Neural cell (in vitro differentiated cells): ENCODE results near the gene STAT4. TPM values are rescaled to one million over a fixed set of nuclear protein-coding genes. Genes with fewer than 3 reads are reported as not detected.

Experiments used
- H2AFZ ChIP-seq: fragments of 200-600, 300-800 bp; sonication (generic), shearing (Covaris generic); 2 replicates; pipeline ENCODE4 v1.6.0; 2014; ENCODE audit warnings: low read depth, mild to moderate bottlenecking, antibody characterized with exemption, low read length, moderate library complexity
- H3F3A ChIP-seq: fragments of 200-600 bp; shearing (Covaris generic); 2 replicates; pipeline ENCODE4 v1.6.1; 2016; ENCODE audit warnings: mild to moderate bottlenecking, moderate library complexity, mixed read lengths, antibody characterized with exemption, low read length; ENCODE audit not compliant: insufficient read depth, poor library complexity, severe bottlenecking
- H3K27ac ChIP-seq: fragments of 200-600, 300-800 bp; sonication (generic), shearing (Covaris generic); 2 replicates; pipeline ENCODE4 v1.5.1; 2014; ENCODE audit warnings: mild to moderate bottlenecking, low read length, moderate library complexity
- H3K27me3 ChIP-seq: fragments of 300-800, 200-600 bp; sonication (generic), shearing (Covaris generic); 2 replicates; pipeline ENCODE4 v1.6.0; 2014; ENCODE audit warnings: mild to moderate bottlenecking, low read depth, low read length, moderate library complexity; ENCODE audit not compliant: insufficient read depth
- H3K36me3 ChIP-seq: fragments of 300-800, 200-600 bp; sonication (generic), shearing (Covaris generic); 2 replicates; pipeline ENCODE4 v1.5.1; 2014; ENCODE audit warnings: mild to moderate bottlenecking, antibody characterized with exemption, low read length, moderate library complexity; ENCODE audit not compliant: insufficient read depth
- H3K4me2 ChIP-seq: fragments of 300-800, 200-600 bp; sonication (generic), shearing (Covaris generic); 2 replicates; pipeline ENCODE4 v1.6.0; 2014; ENCODE audit warnings: mild to moderate bottlenecking, low read length
- H3K4me3 ChIP-seq: fragments of 300-800, 200-600 bp; sonication (generic), shearing (Covaris generic); 2 replicates; pipeline ENCODE4 v1.5.1; 2014; ENCODE audit warnings: mild to moderate bottlenecking, low read length, moderate library complexity
- H3K79me2 ChIP-seq: fragments of 200-600 bp; shearing (Covaris generic); replicated peaks from 2 replicates; pipeline ENCODE4 v1.6.0; 2014; ENCODE audit warnings: mild to moderate bottlenecking, low read length, moderate library complexity; ENCODE audit not compliant: insufficient read depth
- H3K9ac ChIP-seq: fragments of 300-800, 200-600 bp; sonication (generic), shearing (Covaris generic); 2 replicates; pipeline ENCODE4 v1.6.1; 2016; ENCODE audit warnings: mild to moderate bottlenecking, low read length, mixed read lengths
- H3K9me2 ChIP-seq: fragments of 200-600 bp; shearing (Covaris generic); 2 replicates; pipeline ENCODE4 v1.6.1; 2016; ENCODE audit warnings: mild to moderate bottlenecking, low read length, mixed read lengths; ENCODE audit not compliant: insufficient read depth
- H3K9me3 ChIP-seq: fragments of 200-600, 300-800 bp; sonication (generic), shearing (Covaris generic); 2 replicates; pipeline ENCODE4 v1.6.1; 2016; ENCODE audit warnings: mild to moderate bottlenecking, mixed run types, low read length, moderate library complexity, mixed read lengths
- H4K20me1 ChIP-seq: fragments of 200-600 bp; shearing (Covaris generic); 2 replicates; pipeline ENCODE4 v1.6.1; 2016; ENCODE audit warnings: mild to moderate bottlenecking, mixed run types; ENCODE audit not compliant: insufficient read depth
- EP300 ChIP-seq: fragments of 450-650 bp; conservative IDR thresholded peaks from 2 replicates; pipeline ENCODE4 v1.6.1; 2014; ENCODE audit warnings: antibody characterized with exemption, mild to moderate bottlenecking, moderate library complexity; ENCODE audit not compliant: poor library complexity, severe bottlenecking
- EZH2 ChIP-seq: fragments of 200-600, 300-800 bp; shearing (Covaris generic), sonication (generic); IDR thresholded peaks from 2 replicates; pipeline ENCODE4 v1.6.1; 2014; ENCODE audit warnings: antibody characterized with exemption, low read length, borderline replicate concordance, mild to moderate bottlenecking; ENCODE audit not compliant: insufficient read depth, poor library complexity, severe bottlenecking
- MXI1 ChIP-seq: fragments of 450-650 bp; conservative IDR thresholded peaks from 2 replicates; pipeline ENCODE4 v1.6.1; 2014; ENCODE audit warnings: antibody characterized with exemption, mild to moderate bottlenecking; ENCODE audit not compliant: poor library complexity, severe bottlenecking
- POLR2AphosphoS5 ChIP-seq: IDR thresholded peaks from 2 replicates; pipeline ENCODE4 v1.6.1; 2012
- RAD21 ChIP-seq: fragments of 450-650 bp; conservative IDR thresholded peaks from 2 replicates; pipeline ENCODE4 v1.6.1; 2014; ENCODE audit warnings: antibody characterized with exemption, mild to moderate bottlenecking, moderate library complexity
- SMC3 ChIP-seq: fragments of 450-650 bp; conservative IDR thresholded peaks from 2 replicates; pipeline ENCODE4 v1.6.1; 2014; ENCODE audit warnings: antibody characterized with exemption, mild to moderate bottlenecking, moderate library complexity; ENCODE audit not compliant: poor library complexity
- TAF1 ChIP-seq: IDR thresholded peaks from 2 replicates; pipeline ENCODE4 v1.6.1; 2012; ENCODE audit warnings: low read depth
- polyA plus RNA-seq: library from polyadenylated mRNA; depleted of rRNA; stranded (reverse); fragments of >200 nt; gene quantifications from 2 replicates; pipeline ENCODE4 v1.2.3, GENCODE V29; 2014
- TF ChIP-seq, protein P1 (sequence below): IDR thresholded peaks from 2 replicates; pipeline ENCODE4 v1.6.1; 2012; ENCODE audit warnings: borderline replicate concordance
- TF ChIP-seq, protein P2 (sequence below): fragments of 450-650 bp; IDR thresholded peaks from 2 replicates; pipeline ENCODE4 v1.5.1; 2014; ENCODE audit warnings: antibody characterized with exemption, mild to moderate bottlenecking, moderate library complexity; ENCODE audit not compliant: poor library complexity, severe bottlenecking

The STAT4 gene
- polyA plus RNA-seq, 1 donor from 2014 or later = 3.7 TPM

DNA sequence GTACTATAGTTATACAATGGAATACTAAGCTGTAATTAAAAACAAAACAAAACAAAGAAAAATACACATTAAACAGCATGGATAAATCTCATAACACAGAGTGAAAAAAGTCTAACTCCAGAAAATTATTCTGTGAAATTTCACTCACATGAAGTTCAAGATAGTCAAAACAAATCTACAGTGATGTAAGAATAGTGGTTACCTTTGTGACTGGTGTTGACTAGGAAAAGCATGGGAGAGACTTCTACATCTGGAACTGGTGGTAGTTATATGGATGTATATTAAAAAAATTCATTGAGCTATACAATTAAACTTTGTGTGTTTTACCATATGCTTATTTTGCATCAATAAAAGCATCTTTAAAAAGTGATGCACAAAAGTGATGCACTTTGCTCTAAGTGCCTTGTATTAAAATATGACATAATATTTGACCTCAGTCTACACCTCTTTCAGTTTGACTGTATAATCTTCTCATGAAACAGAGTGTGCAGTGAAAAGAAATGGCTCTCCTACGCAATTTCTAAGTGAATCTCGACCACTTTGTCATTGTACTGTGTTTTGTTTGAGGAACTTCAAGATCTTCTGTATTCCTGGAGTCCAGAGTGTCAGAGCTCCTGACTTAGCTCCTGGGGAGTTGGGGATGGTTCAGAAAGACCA, 28.0 kb downstream of the STAT4 start:
- H3K27me3 ChIP-seq = no peaks in the 10 kb centered on the region
- no peaks in the 10 kb centered on the region for H3K9me3 ChIP-seq
- no peak overlapping the region for H3K9ac ChIP-seq
- no peak overlapping the region for H3K27ac ChIP-seq
- TF ChIP-seq, protein P1, sequence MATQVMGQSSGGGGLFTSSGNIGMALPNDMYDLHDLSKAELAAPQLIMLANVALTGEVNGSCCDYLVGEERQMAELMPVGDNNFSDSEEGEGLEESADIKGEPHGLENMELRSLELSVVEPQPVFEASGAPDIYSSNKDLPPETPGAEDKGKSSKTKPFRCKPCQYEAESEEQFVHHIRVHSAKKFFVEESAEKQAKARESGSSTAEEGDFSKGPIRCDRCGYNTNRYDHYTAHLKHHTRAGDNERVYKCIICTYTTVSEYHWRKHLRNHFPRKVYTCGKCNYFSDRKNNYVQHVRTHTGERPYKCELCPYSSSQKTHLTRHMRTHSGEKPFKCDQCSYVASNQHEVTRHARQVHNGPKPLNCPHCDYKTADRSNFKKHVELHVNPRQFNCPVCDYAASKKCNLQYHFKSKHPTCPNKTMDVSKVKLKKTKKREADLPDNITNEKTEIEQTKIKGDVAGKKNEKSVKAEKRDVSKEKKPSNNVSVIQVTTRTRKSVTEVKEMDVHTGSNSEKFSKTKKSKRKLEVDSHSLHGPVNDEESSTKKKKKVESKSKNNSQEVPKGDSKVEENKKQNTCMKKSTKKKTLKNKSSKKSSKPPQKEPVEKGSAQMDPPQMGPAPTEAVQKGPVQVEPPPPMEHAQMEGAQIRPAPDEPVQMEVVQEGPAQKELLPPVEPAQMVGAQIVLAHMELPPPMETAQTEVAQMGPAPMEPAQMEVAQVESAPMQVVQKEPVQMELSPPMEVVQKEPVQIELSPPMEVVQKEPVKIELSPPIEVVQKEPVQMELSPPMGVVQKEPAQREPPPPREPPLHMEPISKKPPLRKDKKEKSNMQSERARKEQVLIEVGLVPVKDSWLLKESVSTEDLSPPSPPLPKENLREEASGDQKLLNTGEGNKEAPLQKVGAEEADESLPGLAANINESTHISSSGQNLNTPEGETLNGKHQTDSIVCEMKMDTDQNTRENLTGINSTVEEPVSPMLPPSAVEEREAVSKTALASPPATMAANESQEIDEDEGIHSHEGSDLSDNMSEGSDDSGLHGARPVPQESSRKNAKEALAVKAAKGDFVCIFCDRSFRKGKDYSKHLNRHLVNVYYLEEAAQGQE = no peak
- no peak for TF ChIP-seq EP300
- no peak for TF ChIP-seq TAF1
- TF ChIP-seq, protein P2, sequence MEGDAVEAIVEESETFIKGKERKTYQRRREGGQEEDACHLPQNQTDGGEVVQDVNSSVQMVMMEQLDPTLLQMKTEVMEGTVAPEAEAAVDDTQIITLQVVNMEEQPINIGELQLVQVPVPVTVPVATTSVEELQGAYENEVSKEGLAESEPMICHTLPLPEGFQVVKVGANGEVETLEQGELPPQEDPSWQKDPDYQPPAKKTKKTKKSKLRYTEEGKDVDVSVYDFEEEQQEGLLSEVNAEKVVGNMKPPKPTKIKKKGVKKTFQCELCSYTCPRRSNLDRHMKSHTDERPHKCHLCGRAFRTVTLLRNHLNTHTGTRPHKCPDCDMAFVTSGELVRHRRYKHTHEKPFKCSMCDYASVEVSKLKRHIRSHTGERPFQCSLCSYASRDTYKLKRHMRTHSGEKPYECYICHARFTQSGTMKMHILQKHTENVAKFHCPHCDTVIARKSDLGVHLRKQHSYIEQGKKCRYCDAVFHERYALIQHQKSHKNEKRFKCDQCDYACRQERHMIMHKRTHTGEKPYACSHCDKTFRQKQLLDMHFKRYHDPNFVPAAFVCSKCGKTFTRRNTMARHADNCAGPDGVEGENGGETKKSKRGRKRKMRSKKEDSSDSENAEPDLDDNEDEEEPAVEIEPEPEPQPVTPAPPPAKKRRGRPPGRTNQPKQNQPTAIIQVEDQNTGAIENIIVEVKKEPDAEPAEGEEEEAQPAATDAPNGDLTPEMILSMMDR = no peak
- no peak for TF ChIP-seq RAD21
- TF ChIP-seq EZH2 = no peak
- no peak for TF ChIP-seq POLR2AphosphoS5
- TF ChIP-seq MXI1 = no peak
- TF ChIP-seq SMC3 = no peak
- H3K4me3 ChIP-seq = no peak overlapping the region
- H3K79me2 ChIP-seq = no peaks in the 10 kb centered on the region
- no peaks in the 10 kb centered on the region for H4K20me1 ChIP-seq
- no peaks in the 10 kb centered on the region for H3F3A ChIP-seq
- no peaks in the 10 kb centered on the region for H3K9me2 ChIP-seq
- H3K36me3 ChIP-seq = no peaks in the 10 kb centered on the region
- no peak overlapping the region for H2AFZ ChIP-seq
- no peak overlapping the region for H3K4me2 ChIP-seq

DNA sequence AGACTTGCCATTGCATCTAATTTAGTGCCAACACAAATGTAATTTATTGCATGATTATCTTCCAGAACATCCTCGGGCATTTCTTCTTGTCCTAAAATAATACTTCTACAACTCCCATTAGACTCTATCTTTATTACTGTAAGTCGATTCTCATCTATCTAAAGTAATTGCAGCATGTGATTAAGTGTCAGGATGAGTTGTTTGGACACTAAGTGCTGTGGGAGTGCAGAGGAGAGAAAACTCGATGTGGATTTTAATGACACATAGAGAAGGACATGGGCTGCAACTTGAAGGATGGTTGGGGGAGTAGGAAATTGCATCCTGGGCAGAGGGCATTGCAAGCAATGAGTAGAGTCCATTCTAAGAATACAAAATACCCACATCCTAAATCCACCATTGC, 33.5 kb downstream of the STAT4 start:
- Histone ChIP-seq H3K9ac (no peak overlapping the region), H3K79me2 (no peaks in the 10 kb centered on the region), H3K4me2 (no peak overlapping the region), H3K4me3 (no peak overlapping the region), H3F3A (no peaks in the 10 kb centered on the region), H4K20me1 (no peaks in the 10 kb centered on the region), H3K27me3 (no peaks in the 10 kb centered on the region), H2AFZ (no peak overlapping the region), H3K27ac (no peak overlapping the region), H3K36me3 (no peaks in the 10 kb centered on the region), H3K9me3 (no peaks in the 10 kb centered on the region), H3K9me2 (no peaks in the 10 kb centered on the region)
- TF ChIP-seq EZH2 = no peak
- TF ChIP-seq RAD21 = no peak
- TF ChIP-seq TAF1 = no peak
- TF ChIP-seq POLR2AphosphoS5 = no peak
- TF ChIP-seq SMC3 = no peak
- TF ChIP-seq, protein P1 = no peak
- TF ChIP-seq MXI1 = no peak
- TF ChIP-seq EP300 = no peak
- TF ChIP-seq, protein P2 = no peak
